Left cardiac atrium (tissue), 4 donors: ENCODE results near the gene PPP1R14D. TPM values are rescaled to one million over a fixed set of nuclear protein-coding genes. Genes with fewer than 3 reads are reported as not detected.
"Not testable (repeated sequence)": the region's sequence is repeated elsewhere in the genome, so short reads cannot be mapped to it uniquely, and the experiment has no call there.

Experiments
- ATAC-seq, 2 donors: fragments of 200-7000 bp; cut with Tn5 transposase; one replicate each; pipeline ENCODE4 v1.9.1; 2020; ENCODE audit warnings: mild to moderate bottlenecking in 2 of 2, moderate library complexity in 2 of 2
- DNase-seq: peaks from one replicate; pipeline ENCODE4 v3.0.0-alpha.2; 2020
- intact Hi-C, 2 donors: fragments of 100-400 bp; cut with DNase I; formaldehyde crosslinking; loops; one replicate each; pipeline versions ENCODE4 v1.14.1 to v1.15.1; 2022 to 2023
- long read RNA-seq: library from polyadenylated mRNA; unstranded; transcript quantifications from one replicate; pipeline ENCODE4 v2.0.0, GENCODE V29; 2021
- total RNA-seq, 2 donors: library from RNA; stranded (reverse); fragmentation: NEBNext Ultra II Directional; extraction: Animal tissue kit (Norgen Biotek cat#: 25700); gene quantifications; one replicate each; pipeline ENCODE4 v1.2.1, GENCODE V29; 2021
- donor health status: DM: no; HTN: yes; CAD: no.
- donor health status: DM: no; HTN: yes; CAD: no; lungs with severe emphysema.
- donor health status: DM: yes; HTN: yes; CAD: no.
- donor health status: Dilated cardiomyopathy.

Gene PPP1R14D, protein sequence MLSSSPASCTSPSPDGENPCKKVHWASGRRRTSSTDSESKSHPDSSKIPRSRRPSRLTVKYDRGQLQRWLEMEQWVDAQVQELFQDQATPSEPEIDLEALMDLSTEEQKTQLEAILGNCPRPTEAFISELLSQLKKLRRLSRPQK
- not detected for total RNA-seq
- long read RNA-seq: 0 reads

DNA sequence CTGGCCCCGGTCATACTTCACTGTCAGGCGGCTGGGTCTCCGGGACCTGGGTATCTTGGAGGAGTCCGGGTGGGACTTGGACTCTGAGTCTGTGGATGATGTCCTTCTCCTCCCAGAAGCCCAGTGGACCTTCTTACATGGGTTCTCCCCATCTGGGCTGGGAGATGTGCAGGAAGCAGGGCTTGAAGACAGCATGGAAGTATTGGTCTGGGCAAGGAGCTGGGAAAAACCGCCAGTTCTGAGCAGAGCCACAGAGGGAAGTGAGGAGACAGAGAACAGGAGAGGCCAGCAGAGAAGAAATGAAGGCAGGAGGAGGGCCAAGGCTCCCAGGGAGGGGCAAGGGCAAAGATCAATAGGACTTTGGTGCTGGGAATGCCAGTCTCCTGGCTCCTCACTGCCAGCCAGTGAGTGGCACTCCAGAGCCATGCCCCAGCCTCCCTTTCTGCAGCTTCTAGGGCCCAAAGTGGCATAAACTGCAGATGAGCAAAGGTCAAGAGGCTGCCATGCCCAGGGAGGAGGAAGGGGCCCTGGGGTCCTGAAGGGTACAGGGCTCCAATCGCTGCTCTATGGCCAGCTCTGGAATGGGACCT lies at the start of gene PPP1R14D:
Gene PPP1R14D, minus strand, starts transcription at position 262 of the 590 bp plus-strand sequence. Its CDS starts 67 bp downstream, at position 195.
- ATAC-seq (no peak), DNase-seq (no peak)
- intact Hi-C loops: no loop called here

DNA sequence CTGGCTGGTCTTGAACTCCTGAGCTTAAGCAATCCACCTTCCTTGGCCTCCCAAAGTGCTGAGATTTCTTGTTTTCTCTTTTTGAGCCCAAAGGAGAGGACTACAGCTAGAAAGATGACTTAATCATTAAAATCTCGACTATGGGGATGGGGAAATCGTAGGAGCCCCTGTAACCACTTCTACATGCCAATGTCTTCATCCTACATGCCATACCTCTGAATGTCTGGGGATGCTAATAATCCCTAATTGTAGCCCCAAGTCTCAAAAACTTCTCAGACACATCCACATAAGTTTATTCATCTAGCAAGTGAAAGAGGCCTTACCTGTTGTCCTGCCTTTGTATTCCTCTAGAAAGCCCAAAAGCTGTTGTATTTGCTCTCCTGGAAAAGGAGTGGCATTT lies 49.2 kb upstream of the PPP1R14D start:
- ATAC-seq (no peak), DNase-seq (no peak)
- intact Hi-C loops: no loop called here

DNA sequence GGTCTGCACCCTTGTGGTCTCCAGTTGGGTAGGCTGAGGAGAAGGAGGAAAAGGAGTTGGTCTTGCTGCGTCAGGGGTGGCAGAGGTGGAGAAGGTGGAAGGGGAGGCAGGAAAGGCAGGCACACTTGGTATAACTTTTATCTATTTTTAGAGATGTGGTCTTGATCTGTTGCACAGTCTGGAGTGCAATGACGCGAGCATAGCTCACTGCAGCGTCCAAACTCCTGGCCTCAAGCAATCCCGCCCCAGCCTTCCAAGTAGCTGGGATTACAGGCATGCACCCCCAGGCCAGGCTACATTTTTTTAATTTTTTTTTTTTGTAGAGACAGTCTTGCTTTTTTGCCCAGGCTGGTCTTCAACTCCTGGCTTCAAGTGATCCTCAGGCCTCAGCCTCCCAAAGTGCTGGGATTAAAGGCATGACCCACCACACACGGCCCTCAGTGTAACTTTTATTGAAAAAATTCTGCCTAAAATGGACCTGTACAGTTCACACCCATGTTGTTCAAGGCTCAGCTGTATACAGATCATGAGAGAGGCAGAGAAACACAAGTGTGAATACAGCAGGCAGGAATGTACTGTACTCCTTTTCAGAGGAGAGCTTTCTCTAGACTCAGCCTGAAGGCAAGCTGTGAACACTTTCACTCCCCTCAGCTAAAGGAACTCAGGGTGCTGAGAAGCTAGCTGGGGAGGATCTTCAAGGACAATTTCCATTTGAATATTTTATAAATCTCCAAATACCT lies 47.7 kb upstream of the PPP1R14D start:
- intact Hi-C loops: no loop called here
- no peak for ATAC-seq
- no peak for DNase-seq

DNA sequence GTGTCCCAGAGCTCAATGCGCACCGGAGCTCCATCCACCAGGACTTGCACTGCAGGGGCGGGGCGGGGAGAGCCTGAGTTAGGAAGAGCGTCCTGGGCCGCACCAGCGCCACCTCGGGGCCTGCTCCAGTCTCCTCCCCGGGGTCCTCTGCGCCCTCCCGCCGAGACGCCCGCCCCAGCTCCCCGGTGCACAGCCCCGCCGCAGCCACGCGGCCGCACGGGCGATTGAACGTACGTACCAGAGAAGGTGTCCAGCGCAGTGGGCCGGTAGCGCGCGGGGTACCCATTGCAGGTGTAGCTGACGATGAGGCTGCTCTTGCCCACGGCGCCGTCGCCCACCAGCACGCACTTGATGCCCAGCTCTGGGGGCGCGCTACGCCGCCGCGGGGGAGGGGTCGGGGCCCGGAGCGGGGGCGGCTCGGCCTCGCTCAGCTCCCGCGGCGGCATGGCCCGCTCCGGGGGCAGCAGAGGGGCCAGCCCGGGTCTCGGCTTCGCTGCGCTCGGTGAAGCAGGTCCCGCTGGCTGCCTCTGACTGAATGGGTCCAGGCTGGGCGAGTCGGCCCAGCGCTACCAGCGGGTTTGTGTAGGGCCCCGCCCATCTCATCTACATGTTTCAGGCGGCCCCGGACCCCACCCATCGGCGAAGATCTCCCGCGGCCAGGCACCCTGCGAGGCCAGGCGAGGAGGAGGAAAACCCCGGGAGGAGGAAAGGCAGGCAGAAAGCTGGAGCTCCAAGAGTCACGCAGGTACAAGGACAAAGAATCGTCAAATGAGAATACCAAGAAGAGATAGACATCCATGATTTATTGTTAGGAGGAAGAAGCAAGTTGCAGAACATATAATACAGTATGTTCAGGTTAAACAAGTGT lies 45.4 kb upstream of the PPP1R14D start, which contains the start of gene RHOV:
Gene RHOV, minus strand, starts transcription at position 541 of the 868 bp plus-strand sequence. Its CDS starts 95 bp downstream, at position 446.
- ATAC-seq: peak; percentile 86 to 95
- peak; percentile 66 for DNase-seq
- intact Hi-C loops: no loop called here

DNA sequence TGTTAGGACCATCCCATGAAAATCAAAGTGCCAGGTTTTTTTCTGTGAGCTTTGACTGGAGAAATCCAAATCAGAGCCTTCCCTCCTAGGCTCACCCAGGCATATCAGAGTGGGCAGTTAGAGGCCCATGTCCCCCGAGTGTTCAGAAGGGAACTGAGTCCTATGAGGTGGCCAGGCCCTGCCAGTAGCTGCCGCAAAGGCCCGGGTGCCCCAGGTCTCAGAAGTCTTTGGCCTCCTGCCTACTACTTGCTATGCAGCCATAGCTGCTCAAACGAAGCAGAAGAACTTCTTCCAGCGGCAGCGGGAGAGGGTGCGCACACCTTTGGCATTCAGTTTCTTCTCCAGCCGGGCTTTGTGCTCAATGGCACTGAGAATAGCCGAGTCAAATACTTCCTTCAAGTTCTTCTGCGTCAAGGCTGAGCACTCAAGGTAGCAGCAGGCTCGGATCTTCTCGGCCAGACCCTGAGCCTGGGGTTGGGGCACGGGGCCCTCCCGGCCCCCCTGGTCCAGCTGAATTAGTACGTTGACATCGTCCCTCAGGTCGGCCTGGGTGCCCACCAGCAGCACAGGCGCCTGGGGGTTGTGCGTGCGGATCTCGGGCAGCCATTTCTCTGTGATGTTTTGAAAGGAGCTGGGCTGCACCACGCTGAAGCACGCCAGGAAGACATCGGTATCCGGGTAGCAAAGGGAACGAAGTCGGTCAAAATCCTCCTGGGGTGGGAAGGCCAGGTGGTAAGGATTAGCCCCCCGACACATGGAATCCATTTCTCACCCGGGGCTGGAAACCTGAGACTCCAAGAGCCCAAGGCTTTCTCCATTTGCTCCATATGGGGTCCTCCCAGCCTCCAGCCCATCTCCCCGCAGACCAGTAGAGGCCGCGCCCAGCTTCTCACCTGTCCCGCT lies 44.5 kb upstream of the PPP1R14D start:
- DNase-seq: no peak
- no peak for ATAC-seq
- intact Hi-C loops: no loop called here

DNA sequence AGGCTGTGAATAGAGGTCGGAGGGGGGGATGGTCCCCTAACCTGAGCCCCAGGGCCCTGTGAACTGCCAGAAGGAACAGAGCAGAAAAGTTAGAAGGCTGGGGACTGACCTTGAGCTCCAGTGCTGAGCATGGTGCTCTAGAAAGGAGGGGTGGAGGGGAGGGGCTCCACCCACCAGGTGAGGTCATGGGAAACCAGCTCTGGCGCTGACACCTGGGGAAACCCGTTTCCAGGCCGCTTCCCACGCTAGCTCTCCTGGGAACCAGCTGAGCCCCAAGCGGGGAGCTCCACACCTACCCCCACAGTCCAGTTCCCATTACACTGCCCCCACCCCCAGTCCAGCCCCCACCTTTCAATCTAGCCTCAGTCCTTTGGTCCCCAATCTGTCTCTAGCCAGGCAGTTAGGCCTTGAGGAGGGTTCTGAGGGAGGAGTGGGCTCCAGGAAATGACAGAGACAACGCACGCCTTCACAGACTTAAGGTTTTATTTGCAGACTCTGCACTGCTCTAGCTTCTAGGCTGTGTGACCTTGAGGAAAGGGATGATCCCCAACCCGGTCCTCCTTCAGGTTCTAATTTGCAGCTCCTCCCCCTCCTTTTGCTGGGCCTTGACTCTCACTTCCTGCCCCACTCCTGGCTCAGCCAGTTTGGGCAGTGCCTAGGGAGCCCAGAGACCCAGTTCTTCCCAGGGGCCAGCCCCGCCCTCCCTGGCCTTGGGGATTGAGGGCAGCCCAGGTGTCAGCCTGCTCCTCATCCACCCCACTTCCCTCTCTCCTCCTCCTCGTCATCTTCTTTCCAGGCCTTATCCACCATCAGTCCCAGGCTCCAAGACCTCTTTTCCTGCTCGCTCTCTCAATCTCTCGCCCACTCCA lies 43.5 kb upstream of the PPP1R14D start:
- intact Hi-C loops: no loop called here
- DNase-seq (no peak), ATAC-seq (no peak)

DNA sequence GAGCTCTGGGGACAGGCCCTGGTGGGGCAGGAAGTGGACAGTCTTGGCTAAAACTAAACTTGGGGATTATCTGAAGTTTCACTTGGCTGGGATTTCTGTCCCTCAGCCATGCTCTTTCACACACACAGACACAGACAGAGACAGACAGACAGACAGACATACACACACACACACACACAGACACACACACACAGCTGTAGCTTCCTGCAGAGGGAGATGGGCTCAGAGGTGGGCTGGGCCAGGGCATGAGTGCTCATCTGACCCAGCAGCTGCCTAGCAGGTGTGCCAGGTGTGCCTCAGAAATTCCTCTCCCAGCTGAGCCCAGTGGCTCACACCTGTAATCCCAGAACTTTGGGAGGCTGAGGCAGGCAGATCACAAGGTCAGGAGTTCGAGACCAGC lies 42.2 kb upstream of the PPP1R14D start:
- no peak for DNase-seq
- peak in 1 of 2 donors; percentile 13 for ATAC-seq
- intact Hi-C loops: no loop called here

DNA sequence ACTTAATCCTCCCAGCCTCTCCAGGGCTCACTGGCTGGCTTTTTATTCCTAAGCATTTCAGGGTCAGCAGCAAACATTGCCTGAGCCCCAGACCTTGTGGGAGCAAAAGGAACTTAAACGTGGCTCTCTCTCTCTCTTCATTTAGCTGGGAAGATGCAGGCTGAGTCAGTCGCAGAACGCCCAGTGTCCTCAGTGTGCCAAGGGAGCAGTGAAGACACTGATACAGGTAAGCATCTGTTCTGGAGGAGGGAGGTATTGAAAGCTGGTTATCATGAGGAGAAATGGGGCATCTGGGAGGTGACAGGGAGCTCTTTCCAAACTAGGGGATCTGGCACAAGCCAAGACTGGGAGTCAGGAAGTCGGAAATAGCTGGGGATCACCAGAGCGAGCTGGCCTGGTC lies 41.2 kb upstream of the PPP1R14D start:
- intact Hi-C loops: no loop called here
- ATAC-seq (no peak), DNase-seq (no peak)

DNA sequence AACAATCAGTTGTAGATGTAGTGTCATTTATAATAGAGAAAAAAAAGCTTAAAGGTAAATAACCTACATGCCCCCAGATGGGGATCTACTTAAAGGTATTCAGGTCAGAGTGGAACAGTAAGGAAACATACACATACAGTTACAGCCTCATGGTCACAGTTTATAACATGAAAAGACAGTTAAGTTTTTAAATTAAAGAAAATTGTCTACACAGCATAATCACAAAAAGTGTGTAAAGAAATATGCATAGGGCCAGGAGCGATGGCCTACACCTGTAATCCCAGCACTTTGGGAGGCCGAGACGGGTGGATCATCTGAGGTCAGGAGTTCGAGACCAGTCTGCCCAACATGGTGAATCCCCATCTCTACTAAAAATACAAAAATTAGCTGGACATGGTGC lies 38.7 kb upstream of the PPP1R14D start:
- no peak for ATAC-seq
- no peak for DNase-seq
- intact Hi-C loops: no loop called here

DNA sequence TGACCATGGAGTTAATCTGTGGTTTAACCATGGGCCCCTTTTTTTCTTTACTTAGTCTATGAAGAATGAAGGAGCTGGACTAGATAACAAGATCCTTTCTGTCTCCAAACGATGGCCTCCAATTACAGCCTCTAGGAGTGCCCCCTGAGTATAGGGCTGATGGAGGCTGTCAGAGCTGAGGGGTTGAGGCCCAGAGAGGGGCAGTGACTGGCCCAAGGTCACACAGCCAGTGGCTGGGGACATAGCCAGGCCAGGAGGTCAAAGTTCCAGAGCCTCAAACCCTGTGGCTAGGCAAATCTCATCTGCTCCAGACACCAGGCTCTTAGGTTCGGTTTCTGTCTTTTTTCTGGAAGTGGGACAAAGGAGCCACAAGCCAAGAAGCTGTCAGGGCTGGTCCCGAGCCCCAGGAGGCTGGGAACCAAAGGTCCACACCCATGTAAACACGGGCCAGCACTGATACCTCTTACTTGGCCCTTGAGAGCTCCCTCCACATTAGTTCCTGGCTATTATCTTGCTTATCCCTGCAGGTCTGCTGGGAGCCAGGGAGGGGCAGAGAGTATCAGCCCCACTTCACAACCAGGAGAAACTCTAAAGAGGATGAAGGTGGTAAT lies 35.3 kb upstream of the PPP1R14D start:
- no peak for ATAC-seq
- intact Hi-C loops: no loop called here
- DNase-seq: no peak

DNA sequence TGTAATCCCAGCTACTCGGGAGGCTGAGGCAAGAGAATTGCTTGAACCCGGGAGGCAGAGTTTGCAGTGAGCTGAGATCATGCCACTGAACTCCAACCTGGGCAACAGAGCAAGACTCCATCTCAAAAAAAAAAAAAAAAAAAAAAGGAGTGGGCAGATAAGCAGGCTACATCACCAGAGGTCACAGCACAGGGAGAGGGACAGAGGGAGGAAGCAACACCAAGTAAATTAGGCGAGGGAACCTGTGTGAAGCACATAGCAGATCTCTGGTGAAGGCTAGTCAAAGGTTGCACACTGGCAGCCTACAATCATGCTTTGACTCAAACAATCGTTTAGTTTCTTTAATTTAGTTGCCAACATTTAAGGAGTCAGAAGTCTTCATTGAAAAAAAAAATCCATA lies 32.6 kb upstream of the PPP1R14D start:
- intact Hi-C loops, ATAC-seq, DNase-seq: not testable (repeated sequence)

DNA sequence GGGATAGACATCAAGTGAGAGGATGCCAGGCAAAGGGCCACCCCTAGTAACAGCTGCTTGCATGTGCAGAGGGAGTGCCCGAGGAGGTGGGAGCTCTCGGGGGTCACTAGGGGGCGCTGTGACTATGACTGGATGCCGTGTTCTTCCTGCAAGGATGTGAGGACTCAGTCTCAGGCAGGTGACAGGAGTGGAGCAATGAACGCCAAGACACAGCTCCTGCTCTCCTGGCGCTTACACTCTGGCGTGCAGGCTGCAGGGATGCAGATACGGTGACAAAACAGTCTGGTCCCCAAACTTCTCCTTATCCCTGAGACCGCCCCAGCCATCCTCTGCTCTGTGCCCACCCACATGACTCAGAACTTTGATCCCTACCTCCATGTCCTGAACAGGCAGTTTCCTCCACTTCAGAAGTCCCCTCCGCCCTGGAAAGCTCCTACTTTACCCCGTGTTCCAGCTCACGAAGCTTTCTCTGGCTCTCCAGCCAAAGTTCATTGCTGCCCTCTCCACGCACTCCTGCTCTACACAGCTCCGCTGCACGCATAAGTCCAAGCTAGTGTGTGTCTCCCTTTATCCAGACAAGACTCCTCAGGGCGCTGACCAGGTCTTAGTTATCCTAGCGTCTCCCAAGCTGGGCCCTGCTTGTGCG lies 30.8 kb upstream of the PPP1R14D start:
- DNase-seq: peak; percentile 73
- ATAC-seq: peak; percentile 60 to 65

DNA sequence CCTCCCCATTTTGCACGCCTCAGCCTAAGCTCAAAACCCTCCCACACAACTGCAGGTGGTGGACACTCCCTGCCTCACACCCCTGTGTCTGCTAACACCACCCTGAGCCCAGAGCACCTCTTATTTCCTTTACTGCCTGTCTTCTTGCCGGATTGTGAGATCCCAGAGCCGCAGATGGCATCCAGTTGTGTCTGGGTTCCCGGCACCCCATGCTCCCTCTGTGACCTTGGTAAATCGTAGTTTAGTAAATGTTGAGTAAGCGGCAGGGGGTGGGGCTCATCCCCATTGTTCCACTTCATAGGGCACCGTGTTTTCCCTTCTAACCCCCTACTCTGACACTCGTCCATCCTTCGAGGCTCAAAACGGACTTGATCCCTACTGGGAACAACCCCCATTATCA lies 30.2 kb upstream of the PPP1R14D start:
- no peak for DNase-seq
- intact Hi-C loops: no loop called here
- ATAC-seq: no peak

More for the DNA sequence above, 30.8 kb upstream of the PPP1R14D start:
- intact Hi-C loops: no loop called here

DNA sequence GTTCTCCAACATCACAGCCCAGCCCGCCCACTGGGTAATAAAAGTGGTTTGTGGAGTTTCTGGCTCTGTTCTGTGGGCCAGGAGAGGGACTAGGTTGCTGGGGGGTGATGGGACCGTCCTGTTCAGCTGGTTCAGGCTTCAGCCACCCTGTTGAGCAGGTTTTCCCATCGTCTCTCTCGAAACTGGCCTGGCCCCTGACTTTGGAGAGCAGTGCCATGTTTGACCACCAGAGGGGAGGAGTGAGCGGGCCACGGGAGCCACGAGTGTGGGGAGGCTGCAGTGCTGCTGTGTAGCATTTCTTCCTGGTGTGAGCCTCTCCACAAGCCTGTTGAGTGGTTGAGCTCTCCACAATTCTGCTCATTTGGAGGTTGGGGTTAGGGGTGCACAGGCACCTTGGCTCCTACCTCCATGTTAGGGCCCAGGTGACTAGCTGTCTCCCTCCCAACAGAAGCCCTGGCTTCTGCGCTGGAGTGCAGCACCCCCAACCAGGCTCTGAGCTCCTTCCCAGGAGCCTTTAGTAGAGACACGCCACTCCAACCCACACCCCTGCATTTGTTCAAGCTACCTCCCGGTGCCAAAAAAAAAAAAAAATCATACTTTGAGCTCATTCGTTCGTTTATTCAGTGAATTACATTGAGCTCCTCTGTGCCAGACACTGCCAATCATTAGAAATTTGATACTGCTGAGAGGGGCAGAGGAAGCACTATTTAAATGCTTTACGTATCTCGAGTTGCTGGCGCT lies 29.3 kb upstream of the PPP1R14D start:
- peak; percentile 70 for DNase-seq
- intact Hi-C loops: loop anchor here in 1 of 2 donors (2.0 kb wide), 1 partner anchor 35 kb away; no protein-coding TSS in a partner anchor
- peak; percentile 86 to 87 for ATAC-seq

DNA sequence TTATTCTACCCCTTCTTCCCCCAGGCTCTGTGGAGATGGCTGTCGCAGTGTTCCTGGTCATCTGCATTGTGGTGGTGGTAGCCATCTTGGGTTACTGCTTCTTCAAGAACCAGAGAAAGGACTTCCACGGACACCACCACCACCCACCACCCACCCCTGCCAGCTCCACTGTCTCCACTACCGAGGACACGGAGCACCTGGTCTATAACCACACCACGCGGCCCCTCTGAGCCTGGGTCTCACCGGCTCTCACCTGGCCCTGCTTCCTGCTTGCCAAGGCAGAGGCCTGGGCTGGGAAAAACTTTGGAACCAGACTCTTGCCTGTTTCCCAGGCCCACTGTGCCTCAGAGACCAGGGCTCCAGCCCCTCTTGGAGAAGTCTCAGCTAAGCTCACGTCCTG lies 28.2 kb upstream of the PPP1R14D start:
- ATAC-seq (no peak), DNase-seq (no peak)
- intact Hi-C loops: loop anchor here in 1 of 2 donors (2.0 kb wide), 1 partner anchor 36 kb away; no protein-coding TSS in a partner anchor

DNA sequence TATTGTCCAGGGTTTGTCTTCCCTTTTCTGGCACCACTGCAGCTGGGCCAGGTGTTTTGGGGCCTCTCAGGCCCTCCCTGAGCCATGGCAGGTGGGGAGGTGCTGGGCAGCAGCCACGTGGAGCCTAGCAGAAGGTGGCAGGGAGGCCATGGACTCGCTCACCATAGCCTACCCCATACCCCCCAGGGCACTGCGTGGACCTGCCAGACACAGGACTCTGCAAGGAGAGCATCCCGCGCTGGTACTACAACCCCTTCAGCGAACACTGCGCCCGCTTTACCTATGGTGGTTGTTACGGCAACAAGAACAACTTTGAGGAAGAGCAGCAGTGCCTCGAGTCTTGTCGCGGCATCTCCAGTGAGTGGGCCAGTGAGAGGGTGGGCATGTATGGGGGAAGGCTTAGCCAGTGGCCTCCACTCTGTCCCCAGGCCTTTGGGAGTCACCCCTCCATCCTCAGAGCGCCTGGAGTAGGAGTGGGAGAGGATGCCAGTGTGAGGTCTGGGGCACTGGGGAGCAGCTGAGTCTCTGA lies 27.3 kb upstream of the PPP1R14D start:
- DNase-seq (no peak), ATAC-seq (no peak)
- intact Hi-C loops: loop anchor here in 1 of 2 donors (2.0 kb wide), 1 partner anchor 37 kb away; no protein-coding TSS in a partner anchor
